GM18507 (cell line): ENCODE measurements around the gene TP73.

Experiments used
- DNase-seq: peaks from one replicate; pipeline ENCODE4 v3.0.0; 2011; ENCODE audit warnings: low read depth; ENCODE audit not compliant: insufficient read length; ENCODE audit errors: extremely low spot score
- FAIRE-seq: peaks from 2 replicates; lab custom pipeline; 2011; peaks lifted over from hg19 to GRCh38; lab: Jason Lieb, UNC

TP73 gene

DNA sequence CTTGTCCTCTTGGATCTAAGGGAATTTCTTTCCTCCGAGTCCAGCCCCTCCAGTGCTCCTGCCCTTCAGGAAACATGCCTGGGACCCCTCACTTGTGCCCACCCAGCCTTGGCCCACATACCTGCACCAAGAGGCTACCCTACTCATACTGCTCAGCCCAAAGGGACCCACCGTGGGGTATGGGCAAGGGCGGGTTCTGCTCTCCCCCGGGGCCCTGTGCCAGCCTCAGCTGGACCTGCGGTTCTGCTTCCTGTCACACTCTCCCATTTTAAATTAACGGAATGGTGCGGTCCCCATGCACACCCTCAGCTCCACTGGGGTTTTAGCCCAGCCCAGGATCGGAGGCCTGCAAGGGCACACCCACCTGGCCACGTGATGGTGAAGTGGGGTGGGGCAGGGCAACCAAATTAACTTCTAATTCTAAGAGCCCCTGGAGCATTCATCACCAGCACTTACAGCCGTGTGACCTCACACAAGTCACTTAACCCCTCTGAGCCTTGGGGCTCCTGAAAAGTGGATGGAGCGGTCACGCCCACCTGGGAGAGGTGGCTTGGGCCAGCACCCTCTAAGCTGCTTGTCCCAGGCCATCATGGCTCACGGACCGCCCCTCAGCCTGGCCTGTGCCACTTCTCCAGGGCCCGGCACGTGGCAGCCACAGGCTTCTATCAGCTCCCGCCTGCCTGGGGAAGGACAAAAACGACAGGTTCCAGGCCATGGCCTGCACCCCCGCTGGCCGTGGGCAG is 28.3 kb downstream of the TP73 start:
- DNase-seq (no peak), FAIRE-seq (no peak)

DNA sequence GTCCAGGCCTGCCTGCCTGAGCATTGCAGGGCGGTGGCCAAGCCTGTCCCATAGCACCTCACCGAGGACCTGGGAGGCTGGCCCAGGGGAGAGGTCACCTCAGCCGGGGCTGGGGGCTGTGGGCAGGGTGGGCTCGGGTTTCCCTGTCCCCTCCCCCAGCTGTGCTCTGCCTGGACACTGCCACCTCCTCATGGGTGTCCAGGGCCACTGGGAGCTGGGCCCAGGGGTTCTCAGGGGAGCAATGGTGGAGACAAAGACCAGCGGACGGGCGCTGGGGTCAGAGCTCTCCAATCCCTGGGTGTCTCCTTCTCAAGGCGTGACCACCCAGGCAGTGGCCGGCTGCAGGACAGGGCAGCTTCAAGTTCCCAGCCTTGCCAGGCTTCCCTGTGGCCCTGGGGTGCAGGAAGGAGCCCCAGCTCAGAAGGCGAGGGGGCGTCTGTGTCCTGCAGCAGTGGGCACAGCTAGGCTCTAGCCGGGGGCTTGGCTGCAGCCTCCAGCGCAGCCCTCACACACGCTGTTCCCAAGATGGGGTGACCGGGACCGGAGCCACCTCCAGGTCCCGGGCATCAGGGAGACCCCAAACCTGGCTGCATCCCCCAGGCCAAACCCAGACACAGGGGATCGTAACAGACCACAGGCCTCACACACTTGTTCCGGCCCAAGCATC is 29.0 kb downstream of the TP73 start:
- DNase-seq (no peak), FAIRE-seq (no peak)

DNA sequence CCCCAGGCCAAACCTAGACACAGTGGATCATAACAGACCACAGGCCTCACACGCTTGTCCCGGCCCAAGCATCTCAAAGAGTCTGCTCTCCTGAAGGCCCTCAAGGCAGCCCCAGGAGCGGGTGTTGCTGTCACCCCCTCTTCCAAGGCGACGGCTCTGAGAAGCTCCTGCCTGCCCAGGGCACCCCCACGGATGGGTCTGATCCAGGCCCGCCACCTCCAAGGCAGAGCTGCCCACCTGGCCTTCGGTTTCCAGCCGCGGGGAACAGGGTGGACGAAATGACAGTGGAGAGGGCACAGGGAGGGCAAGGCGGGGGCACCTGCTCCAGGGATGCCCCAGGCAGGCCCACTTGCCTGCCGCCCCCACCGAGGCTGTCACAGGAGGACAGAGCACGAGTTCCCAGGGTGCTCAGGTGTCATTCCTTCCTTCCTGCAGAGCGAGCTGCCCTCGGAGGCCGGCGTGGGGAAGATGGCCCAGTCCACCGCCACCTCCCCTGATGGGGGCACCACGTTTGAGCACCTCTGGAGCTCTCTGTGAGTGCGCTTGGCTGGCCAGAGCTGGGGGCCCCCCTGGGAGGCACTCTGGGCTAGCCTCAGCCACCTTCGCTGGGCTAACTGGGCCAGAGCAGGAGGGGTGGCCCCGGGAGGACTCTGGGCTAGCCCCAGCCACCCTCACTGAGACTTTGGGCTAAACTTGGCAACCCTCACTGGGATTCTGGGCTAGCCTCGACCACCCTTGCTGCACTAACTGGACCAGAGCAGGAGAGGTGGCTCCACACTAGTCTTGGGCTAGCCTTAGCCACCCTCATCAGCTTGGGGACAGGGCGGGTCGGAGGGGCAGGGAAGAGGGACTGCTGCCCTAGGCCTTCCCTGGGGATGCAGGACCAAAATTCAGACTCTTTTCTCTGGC is 29.8 kb downstream of the TP73 start:
- no peak for FAIRE-seq
- DNase-seq = no peak

DNA sequence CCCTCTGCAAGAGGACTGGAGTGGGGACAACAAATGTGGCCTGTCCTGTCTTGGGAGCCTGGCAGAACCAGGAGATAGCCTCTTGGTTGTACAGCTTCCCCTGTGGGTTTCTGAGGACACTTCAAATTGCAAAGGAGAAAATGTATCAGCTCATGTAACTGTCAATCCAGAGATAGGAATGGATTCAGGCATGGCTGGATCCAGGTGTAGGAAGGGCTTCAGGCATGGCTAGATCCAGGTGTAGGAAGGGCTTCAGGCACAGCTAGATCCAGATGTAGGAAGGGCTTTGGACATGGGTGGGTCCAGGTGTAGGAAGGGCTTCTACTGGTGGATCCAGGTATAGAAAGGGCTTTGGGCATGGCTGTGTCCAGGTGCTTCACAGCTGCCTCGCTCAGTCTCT is 30.9 kb downstream of the TP73 start:
- FAIRE-seq (no peak), DNase-seq (no peak)

DNA sequence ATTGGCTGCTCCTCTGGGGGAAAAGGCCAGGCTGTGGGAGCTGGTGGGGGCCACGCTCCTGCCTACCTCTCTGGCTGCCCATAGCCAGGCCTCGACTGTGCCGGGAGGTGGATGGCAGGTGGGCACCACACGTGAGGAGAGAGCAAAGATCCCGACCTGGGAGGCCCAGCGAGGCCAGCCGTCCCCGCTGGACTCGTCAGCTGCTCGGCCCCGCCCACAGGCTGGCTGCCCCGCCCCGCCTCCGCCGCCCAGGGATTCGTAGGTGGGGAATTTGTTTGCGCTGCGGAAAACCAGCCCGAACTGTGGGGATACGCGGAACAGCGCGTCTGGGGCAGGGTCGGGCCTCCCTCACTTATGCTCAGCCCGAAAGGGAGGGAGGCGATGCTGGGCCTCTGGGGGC is 31.7 kb downstream of the TP73 start:
- FAIRE-seq (no peak), DNase-seq (no peak)

DNA sequence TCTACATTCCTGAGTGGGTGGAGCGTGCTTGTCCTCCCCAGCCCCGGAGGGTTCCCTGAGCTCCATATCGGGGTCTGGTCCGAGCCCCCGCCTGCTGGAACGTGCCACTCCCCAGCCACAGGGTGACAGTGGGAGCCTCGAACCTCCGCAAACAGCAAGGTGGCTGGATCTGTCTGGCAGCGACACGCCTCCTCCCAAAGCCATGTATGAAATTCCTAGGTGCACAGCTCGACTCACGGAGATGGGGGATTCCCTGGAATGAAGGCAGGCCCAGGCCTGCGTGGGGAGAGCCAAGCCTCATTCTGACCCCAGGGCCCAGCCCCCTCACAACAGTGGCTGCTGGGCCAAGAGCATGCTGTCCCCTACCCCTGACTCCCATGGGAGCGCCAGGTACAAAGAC is 32.9 kb downstream of the TP73 start:
- FAIRE-seq = no peak
- DNase-seq = no peak

DNA sequence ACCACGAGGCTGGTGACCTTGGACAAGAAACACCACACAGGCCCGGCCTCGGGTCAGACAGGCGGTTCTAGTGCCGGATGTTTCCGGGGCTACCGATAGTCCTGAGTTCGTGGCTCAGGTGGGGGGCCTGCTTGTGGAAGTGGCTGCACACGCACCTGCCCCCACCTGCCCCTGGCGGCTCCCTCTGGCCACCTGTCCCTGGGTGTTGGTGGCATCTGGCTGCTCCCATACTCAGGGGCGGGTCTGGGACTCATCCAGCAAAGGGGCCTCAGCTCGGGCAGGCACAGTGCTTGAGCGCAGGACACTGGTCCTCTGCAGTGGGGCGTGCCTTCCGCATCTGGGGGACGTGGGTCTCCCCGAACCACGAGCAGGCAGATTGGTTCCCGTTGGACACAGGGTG is 33.6 kb downstream of the TP73 start:
- FAIRE-seq = no peak
- no peak for DNase-seq

DNA sequence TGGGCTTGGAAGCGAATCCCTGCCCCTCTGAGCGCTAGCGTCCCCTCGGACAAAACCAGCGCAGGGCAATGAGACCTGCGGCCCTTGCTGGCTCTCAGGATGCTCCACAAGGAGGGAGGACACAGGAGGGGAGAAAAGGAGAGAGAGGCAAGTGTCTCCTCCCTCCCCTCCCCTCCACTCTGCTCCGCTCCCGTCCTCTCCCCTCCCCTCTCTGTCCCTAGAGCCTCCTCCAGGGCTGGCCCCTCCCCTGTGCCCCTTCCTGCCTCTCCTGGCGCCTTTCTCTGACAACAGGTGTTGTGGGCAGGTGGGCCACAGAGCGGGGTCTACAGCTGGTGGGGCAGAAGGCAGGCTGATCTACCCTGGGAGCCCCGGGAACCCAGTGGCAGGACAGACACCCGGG is 35.2 kb downstream of the TP73 start:
- FAIRE-seq = no peak

DNA sequence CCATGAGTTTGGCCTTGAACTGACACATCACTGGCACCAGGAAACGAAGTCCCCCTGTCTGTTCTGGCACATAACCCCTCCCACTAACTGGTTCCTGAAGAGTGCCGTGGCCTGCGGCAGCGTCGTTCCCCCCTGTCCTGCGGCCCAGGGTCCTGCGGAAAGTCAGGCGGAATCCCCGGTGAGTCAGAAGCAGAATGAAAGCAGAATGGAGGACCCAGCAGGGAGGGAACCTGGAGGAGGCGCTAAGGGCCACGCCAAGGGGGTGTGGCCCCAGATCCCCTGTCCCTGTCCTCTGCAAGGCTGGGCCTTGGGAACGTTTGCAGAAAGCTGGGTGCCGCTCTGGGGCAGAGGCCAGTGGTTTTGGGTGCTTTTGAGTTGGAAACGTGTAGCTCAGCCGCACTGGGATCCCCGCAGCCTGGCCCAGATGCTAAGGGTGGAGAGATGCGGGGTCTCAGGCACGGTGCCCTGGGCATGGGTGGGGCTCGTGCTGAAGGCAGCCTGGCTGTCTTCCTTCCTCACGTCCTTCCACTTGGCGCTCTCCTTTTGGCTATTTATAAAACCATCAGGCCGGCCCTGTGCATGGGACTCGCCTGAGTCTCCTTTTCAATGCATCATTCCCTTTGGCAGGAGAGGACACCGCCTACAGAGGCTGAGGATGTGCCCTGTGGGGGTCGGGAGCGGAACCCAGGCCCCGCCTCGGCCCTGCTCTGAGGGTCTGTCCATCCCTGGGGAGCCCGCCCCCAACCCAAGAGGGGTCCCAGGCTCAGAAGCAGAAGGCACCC is 36.2 kb downstream of the TP73 start:
- FAIRE-seq (no peak), DNase-seq (no peak)

More for the DNA sequence above, 35.2 kb downstream of the TP73 start:
- no peak for DNase-seq

DNA sequence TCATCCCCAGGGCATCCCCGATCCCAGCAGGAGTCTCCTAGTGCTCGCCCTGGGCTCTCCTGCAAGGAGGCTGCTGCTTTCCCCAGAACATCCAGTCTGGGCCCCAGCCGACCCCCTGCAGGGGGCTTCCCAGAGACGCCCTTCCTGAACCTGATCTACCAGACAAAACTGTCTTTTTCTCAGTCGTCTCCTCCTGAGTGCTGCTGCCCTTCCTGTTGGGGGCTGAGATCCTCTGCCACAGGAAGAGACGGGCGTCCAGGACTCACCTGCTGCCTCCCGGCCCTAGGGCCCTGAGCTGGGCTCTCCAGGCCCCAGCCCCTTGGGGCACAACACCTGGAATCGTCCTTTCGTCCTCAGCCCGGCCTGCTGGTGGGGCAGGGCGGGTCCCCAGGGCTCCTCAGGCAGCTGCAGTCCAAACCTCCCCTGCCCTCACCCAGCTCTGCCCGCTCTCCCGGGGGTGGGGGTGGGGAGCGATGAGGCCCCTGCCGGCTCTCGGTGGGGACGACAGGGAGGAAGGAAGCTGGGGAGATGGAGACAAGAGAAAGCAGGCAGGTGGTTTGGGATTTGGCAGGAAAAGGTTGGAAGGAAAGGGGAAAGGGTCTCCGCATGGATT is 36.9 kb downstream of the TP73 start:
- FAIRE-seq = no peak
- no peak for DNase-seq

DNA sequence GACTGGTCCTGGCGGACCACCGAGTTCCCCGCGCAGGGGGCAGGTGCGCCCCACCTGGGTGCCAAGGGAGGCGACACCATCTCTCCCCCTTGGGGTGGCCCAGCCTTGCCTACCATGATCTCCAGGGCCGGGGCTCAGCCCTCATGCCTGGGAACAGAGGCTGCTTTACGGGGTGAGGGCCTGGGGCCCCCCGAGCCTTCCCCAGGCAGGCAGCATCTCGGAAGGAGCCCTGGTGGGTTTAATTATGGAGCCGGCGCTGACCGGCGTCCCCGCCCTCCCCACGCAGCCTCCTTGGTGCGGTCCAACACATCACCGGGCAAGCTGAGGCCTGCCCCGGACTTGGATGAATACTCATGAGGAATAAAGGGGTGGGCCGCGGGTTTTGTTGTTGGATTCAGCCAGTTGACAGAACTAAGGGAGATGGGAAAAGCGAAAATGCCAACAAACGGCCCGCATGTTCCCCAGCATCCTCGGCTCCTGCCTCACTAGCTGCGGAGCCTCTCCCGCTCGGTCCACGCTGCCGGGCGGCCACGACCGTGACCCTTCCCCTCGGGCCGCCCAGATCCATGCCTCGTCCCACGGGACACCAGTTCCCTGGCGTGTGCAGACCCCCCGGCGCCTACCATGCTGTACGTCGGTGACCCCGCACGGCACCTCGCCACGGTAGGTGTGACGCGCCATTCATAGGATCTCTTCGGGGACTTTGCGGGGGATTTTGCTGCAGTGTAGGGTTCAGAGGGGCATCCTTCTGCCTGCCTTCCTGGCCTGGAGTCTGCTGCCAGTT is 38.2 kb downstream of the TP73 start:
- FAIRE-seq (no peak), DNase-seq (no peak)

DNA sequence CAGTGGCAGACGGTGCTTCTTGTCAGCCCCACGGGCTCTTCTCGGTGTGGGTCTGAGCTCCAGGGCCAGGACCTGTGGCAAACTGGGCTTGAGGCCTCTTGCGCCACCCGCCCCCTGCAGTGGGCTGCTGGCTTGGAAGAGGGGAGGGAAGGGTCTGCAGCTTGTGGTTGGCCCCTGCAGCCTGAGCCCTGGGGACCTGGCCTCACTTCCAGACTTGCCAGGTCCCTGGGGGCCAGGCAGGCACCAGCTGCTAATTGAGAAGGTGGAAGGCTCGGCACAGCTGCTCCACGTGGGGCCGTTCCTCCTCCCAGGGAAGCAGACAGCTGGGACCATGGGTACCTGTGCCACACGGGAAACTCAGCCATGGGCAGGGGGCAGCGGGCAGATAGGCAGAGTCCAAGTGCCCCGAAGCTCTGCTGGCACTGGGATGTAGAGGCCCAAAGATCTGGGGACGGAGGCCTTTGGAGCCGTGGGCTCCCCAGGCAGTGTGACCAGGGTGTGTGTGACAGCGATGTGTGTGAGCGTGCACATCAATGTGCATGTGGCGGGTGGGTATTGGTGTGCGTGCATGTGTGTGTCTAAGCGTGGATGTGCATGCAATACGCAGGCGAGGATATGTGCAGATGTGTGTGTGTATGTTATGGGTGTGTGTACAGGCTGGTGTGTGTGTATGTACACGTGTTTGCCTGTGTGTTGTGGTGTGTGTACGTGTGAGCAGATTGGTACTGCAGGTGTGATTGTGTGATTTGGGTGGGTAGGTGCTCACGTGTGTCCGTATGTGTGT is 39.3 kb downstream of the TP73 start:
- no peak for FAIRE-seq

DNA sequence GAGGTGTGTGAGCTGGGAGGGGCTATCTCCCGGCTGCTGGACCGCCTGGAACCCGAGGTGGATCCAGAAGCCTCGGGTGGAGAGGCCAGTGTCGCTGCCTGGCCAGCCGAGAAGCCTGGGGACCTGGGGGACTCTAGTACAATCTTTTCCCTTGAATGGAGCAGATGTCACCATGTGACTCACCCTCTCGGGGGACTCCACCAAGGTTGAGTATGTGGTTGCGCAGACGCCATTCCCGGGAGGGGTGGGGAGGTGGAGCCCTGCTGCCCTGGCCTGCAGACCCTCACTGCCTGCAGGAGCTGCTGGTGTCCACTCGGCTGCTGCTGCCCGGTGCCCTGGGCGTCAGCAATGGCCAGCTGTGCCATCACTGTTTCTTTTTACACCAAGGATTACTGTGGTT is 40.3 kb downstream of the TP73 start:
- no peak for DNase-seq
- no peak for FAIRE-seq

More for the DNA sequence above, 39.3 kb downstream of the TP73 start:
- no peak for DNase-seq

DNA sequence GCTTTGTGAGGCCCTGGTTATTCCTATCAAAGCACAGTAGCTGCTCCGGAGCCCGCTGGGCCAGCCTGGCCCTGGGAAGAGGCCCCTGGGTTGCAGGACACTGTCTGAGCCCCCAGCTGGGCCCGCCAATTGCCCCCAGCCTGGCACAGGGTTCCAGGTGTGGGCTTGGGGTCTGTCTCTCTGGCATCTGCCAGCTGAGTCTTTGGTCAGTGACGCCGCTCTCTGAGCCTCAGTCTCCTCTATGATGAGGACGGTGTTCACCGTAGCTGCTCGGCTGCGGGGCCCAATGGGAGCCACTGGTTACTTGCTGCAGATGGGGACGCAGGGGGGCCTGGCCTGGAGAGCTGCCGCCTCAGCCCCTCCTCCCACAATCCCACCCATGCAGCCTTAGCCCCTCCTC is 41.0 kb downstream of the TP73 start:
- FAIRE-seq (no peak), DNase-seq (no peak)

DNA sequence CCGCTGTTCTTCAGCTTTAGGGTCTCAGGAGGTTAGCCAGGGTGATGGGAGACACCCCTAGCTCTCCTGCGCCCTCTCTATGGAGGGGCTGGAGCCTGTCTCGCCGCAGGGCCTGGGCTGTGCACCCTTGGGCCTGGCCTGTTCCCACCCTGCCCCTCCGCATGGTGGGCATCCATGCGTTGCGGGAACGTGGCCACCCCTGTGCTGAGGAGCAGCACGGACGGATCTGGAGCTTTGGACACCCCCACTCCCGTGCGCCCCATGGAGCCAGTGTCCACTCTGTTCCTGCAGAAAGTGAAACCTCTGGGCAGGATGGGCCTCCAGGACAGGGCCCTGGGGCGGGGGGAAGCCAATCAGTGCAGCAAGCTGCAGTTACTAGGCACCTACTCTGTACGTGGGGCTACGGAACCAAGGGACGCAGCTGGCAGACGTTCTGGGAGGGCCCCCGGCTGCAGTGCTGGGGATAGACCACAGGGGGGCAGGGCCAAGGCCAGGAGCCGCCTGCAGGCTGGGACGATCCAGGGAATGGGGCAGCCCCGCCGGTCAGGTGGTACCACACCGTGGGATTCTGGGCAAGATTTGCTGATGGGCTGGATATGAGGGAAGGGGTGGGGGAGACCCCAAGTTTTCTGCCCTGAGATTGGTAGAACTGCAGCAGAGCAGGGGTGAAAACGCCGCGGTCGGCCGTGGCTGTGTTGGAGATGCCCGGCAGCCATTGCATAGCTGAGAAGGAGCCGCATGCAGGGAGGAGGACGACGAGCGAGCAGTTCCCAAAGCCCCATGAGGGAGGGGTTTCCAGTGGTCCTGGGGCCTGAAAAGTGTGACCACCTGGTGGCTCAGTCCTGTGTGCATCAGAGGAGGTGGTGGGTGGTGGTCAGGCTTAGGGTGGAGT is 43.3 kb downstream of the TP73 start:
- DNase-seq (peak; percentile 52), FAIRE-seq (peak; percentile 49)

DNA sequence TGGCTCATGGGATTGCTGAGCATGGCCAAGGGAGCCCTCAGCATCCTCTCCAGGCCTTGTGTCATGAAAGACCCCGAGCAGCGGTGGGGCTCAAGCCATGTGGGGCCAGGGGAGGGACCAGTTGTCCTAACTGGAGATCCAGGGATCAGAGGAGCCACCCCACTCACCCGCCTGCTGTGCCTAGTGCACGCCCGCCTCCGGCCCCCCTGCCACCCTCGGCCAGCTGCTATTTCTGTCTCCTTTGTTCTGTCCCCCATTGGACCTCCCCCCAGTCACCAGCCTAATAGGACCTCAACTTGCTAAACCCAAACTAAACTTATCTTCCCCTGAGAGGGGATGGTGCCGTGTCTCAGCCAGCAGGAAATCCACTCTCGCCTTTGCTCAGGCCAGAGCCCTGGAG is 44.4 kb downstream of the TP73 start:
- DNase-seq = no peak

DNA sequence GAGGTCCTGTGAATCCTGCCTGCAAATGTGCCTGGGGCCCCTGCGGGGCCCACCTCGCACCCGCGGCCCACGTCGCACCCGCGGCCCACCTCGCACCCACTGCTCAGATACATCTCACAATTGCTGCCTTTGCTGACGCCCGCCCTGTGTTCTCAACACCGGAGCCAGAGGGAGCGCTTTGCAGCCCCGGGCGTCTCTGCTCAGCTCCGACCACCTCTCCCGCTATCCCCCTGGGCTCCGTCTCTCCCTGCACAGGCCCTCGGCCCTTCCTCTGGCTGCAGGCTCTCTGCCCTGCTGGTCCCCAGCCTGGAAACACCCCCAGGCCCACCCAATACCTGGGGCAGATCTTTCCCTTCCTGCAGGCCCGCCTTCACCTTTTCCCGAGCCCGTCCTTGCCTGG is 44.8 kb downstream of the TP73 start:
- DNase-seq = no peak
- FAIRE-seq = no peak

More for the DNA sequence above, 44.4 kb downstream of the TP73 start:
- FAIRE-seq = no peak
